GM19372 (cell line): Measurements from ENCODE around the gene NCEH1.
A peak's percentile ranks its signal among the peaks of the same experiment; 100 is the strongest.

ENCODE experiments used
- ATAC-seq: cut with Tn5 transposase; IDR thresholded peaks from one replicate; pipeline ENCODE4 v1.9.1; 2021; ENCODE audit warnings: mild to moderate bottlenecking, low read depth, moderate library complexity; ENCODE audit not compliant: unreplicated experiment

NCEH1 gene

DNA sequence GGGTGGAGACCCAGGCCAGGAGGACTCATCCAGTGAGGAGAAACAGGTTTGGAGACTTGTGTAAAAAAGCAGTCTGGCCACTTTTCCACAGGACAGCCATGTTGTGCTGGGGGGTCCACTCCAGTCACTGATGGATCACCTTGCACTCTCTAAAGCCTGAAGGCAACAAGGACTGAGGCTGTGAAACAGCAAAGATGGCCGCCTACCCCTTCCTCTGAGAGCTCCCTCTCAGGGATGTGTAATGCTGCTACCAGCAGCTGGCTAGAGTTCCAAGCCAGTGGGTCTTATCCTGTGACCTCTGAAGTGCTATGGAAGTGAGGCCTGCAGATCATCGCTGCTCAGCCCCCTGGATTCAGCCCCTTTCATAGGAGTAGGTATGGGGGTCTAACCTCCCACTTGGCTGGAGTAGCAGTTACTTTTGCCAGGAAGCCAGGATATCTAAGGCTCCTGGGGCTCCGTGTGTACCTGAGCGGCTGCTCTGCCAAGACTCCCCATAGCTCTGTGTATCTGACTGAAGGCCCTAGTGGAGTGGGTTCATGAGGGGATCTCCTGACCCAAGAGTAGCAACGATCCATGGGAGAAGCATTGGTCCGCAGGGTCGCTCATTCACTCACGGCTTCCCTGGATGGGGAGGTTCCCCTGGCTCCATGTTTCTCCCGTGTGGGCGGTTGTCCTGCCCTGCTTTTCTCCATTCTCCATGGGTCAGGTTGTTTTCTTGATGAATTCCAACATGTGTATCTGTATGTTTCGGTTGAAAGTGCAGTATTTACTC, 117.8 kb downstream of the NCEH1 start:
- no peak for ATAC-seq

DNA sequence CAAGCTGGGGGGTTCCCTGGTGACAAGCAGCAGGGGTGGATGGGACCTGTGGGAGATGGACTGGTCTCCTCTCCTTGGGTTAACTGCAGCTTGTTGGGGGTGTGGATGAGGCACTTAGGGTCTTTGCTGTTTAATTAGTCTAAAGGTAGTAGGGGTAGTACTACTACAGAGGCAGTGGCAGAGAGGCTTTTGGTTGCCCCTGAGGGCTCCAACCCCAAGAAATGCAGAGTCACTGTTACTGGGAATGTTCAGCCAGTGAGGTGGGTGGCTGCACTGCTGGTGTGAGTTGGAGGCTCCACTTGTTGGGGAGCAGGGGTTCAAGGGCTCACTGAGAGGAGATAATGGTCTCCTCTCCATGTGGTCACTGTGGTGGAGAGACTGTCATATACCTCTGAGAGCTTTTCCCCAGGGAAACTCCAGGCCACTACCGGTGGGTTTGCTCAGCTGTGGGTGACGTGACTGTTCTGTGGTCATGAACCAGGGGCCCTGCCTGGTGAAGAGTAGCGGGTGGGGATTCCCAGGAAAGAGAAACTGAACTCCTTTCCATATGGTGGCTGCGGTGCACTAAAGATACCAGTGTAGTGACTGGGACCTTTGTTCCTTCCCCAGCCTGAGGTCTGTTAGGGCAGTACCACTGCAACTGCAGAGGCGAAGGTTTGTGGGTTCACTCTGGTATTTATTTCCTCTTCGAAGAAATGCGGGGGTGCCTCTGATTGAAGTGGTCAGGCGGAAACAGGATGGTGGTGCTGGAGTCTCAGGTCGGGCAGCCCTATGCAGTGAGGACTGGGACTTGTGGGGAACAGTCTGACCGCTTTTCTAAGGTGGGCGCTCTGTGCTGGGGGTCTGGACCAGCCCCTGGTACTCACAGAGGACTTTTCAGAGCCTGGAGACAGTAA, 118.7 kb downstream of the NCEH1 start:
- peak; percentile 77 for ATAC-seq

DNA sequence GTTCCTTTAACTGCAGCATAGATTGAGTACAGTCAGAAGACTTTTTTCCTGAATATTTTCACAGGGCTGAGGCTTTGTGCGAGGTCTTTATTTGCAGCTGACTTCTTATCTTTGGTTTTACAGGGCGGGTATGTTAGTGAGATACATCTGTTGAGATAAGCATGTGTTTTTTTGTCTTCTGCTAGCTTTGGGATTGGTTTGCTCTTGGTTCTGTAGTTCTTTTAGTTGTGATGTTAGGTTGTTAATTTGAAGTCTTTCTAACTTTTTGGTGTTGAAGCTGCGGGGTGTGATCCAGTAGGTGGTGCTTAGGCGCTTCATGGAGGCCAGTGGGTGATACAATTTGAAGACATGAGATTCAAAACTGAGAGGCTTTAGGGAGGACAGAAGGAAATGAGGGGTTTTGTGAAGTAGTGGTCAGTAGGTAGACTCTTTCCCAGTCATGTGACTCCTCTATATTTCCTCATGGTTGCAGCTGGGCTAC, 119.7 kb downstream of the NCEH1 start:
- no peak for ATAC-seq

DNA sequence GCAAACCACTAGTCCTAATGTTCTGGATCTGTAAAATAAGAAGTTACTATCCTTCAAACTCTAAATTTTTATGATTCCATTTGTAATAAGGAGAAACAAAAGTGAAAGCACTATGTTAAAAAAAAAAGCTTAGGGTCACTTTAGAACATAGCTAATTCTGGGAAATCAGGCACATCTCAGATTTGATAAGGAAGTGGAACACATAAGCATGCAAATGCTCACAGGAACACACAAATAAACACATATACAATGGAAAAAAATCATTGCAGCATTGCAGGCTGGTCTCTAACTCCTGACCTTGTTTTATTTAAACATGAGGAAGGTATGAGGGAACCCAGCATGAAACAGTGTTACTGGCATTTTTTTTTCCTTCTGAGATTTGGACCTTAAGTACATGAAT, 124.4 kb downstream of the NCEH1 start:
- ATAC-seq, result no peak

DNA sequence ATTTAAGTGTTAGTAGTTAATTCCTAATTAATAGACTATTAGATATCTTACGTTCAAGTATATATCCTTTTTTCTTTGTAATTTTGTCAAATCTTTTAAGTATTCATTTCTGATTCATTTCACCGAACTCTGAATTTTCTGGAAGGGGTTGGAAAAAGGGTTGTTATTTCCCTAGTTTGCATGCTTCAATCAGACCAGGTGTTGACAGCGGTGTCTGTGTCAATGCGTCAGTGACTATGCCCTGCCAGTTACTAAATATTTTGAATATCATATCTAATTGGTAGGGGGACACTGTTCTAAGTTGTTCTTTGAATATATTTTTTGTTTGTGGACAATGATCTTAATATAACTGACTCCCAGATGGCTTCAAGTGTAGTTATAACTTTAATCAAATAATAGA, 124.9 kb downstream of the NCEH1 start:
- ATAC-seq, result no peak

DNA sequence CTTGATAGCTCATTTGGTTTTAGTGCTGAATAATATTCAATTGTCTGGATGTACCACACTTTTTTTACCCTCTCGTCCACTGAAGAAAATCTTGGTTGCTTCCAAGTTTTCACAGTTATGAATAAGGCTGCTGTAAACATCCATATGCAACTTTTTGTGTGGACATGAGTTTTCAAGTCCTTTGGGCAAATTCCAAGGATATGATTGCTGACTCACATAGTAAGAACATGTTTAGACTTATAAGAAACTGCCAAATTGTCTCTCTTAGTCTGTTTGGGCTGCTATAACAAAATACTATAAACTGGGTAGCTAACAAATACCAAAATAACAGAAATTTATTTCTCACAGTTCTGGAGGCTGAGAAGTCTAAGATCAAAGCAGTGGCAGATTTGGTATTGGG, 128.2 kb downstream of the NCEH1 start:
- no peak for ATAC-seq

DNA sequence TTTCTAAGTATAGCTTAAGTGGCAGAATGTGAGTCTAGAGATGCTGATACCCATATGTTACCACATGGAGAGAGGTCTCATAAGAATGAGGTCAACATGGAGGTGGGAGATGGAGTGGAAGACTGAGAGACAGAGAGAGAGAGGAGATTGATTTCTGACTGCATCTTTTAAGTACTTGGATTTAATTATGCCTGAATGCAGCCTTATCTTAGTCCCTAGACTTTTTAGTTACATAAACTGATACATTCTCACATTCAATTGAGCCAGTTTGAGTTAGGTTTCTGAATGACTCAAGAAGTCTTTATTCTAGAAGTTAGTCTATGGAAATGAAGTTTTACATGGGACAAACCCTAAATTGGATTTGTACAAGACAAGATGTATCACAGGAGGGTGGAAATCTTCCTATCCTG, 129.1 kb downstream of the NCEH1 start:
- no peak for ATAC-seq

DNA sequence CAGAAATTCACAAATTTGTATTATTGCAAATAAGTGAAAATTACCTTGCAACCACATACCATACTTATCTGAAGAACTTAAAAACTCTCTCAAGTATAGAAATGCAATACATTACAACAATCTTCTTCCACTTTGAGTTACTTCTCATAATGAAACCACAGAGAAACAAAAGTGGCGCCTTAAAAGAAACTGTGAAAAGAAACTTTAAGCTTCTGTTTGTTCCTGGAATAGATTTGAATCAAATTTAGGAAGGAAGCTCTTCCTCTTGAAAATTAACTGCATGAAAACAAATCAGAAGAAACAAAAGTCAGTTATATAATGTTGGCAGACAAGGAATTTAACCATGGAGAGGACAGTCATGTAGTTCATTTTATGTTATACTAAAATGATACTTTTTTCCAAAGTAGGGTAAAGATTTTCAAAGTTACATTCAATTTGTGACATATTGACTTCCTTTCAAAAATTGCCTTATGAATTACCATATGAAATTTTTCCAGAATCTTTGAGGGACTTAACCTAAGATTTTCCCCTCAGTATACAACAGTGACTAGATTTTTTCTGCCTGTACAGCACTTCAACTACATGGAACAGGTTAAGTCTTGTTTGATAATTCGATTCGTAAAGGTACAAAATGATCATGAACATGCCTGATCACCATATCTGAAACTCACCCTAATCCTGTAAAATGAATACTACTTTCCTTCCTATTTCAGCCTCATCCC, 130.0 kb downstream of the NCEH1 start:
- peak; percentile 78 for ATAC-seq
